Naive thymus-derived CD4-positive, alpha-beta T cell (primary cell): Measurements from ENCODE around the gene DAAM1. TPM values are rescaled to one million over a fixed set of nuclear protein-coding genes. Genes with fewer than 3 reads are reported as not detected.

ENCODE experiments used
- ATAC-seq: fragments of 150-1000 bp; cut with Tn5 transposase; 2 replicates; pipeline ENCODE4 v1.10.0; 2021; ENCODE audit warnings: mild to moderate bottlenecking, moderate library complexity
- CTCF ChIA-PET: fragments of 350-600 bp; sonication (Branson Sonifier 250); formaldehyde crosslinking; loops from one replicate; lab custom pipeline; 2021; ENCODE audit warnings: antibody characterized with exemption; lab: Charles Lee
- POLR2A ChIA-PET: fragments of 350-600 bp; sonication (Branson Sonifier 250); formaldehyde crosslinking; loops from one replicate; lab custom pipeline; 2021; ENCODE audit warnings: antibody characterized with exemption, inconsistent platforms; lab: Charles Lee
- DNase-seq, 9 donors: peaks; one replicate each; pipeline versions ENCODE4 v3.0.0 to v3.0.0-alpha.2; 2020 to 2022; ENCODE audit warnings: mixed read lengths in 1 of 9
- H3K27ac ChIP-seq: one replicate; pipeline ENCODE4 v1.7.0; 2013; ENCODE audit warnings: mild to moderate bottlenecking, low read depth, low read length, moderate library complexity
- H3K27me3 ChIP-seq, 2 donors: one replicate each; pipeline ENCODE4 v1.7.0; 2013; ENCODE audit warnings: low read length in 2 of 2, mild to moderate bottlenecking in 2 of 2, moderate library complexity in 2 of 2; ENCODE audit not compliant: control insufficient read depth in 2 of 2, insufficient read depth in 2 of 2
- H3K36me3 ChIP-seq, 3 experiments: 1 replicate in 2 of 3; 2 replicates in 1 of 3; pipeline ENCODE4 v1.7.0; 2013; ENCODE audit warnings: low read length in 3 of 3, mild to moderate bottlenecking in 3 of 3, moderate library complexity in 1 of 3; ENCODE audit not compliant: insufficient read depth in 3 of 3, control insufficient read depth in 2 of 3
- H3K4me1 ChIP-seq, 2 donors: one replicate each; pipeline ENCODE4 v1.7.0; 2013; ENCODE audit warnings: low read length in 2 of 2, mild to moderate bottlenecking in 2 of 2, moderate library complexity in 1 of 2; ENCODE audit not compliant: control insufficient read depth in 2 of 2, insufficient read depth in 2 of 2
- H3K4me3 ChIP-seq: 2 replicates; pipeline ENCODE4 v1.7.0; 2013; ENCODE audit warnings: mild to moderate bottlenecking, low read length
- H3K9me3 ChIP-seq, 3 experiments: 1 replicate in 2 of 3; 2 replicates in 1 of 3; pipeline ENCODE4 v1.7.0; 2013; ENCODE audit warnings: low read length in 3 of 3; ENCODE audit not compliant: control insufficient read depth in 2 of 3
- H3K27ac Mint-ChIP-seq, 9 donors: one replicate each; pipeline ENCODE4 v1.8.0; 2020 to 2022; ENCODE audit warnings: mixed read lengths in 9 of 9, mild to moderate bottlenecking in 8 of 9, moderate library complexity in 5 of 9, inconsistent platforms in 2 of 9
- H3K27me3 Mint-ChIP-seq, 5 donors: one replicate each; pipeline ENCODE4 v1.8.0; 2021 to 2022; ENCODE audit warnings: mixed read lengths in 5 of 5, mild to moderate bottlenecking in 1 of 5
- H3K36me3 Mint-ChIP-seq, 5 donors: one replicate each; pipeline ENCODE4 v1.8.0; 2020 to 2022; ENCODE audit warnings: mixed read lengths in 5 of 5, mild to moderate bottlenecking in 3 of 5, inconsistent platforms in 1 of 5
- H3K4me1 Mint-ChIP-seq, 7 donors: one replicate each; pipeline ENCODE4 v1.8.0; 2020 to 2022; ENCODE audit warnings: mixed read lengths in 7 of 7, mild to moderate bottlenecking in 3 of 7, inconsistent platforms in 1 of 7
- H3K4me3 Mint-ChIP-seq, 10 donors: one replicate each; pipeline ENCODE4 v1.8.0; 2020 to 2022; ENCODE audit warnings: mild to moderate bottlenecking in 10 of 10, mixed read lengths in 10 of 10, moderate library complexity in 6 of 10, inconsistent platforms in 2 of 10
- H3K9me3 Mint-ChIP-seq, 11 donors: one replicate each; pipeline ENCODE4 v1.8.0; 2020 to 2022; ENCODE audit warnings: mixed read lengths in 11 of 11, mild to moderate bottlenecking in 4 of 11, inconsistent platforms in 1 of 11, moderate library complexity in 1 of 11
- intact Hi-C, 2 donors: fragments of 100-400 bp; cut with micrococcal nuclease; formaldehyde crosslinking; loops; one replicate each; pipeline ENCODE4 v1.15.1; 2023
- polyA plus RNA-seq, 2 donors: library from polyadenylated mRNA; unstranded; fragments of 300-500 nt; fragmentation: Illumina TruSeq; gene quantifications; one replicate each; pipeline ENCODE4 v1.2.3, GENCODE V29; 2021
- total RNA-seq, 6 experiments: library from RNA in 5 of 6; stranded (reverse) in 5 of 6; gene quantifications; 1 replicate in 5 of 6; 2 replicates in 1 of 6; pipeline ENCODE4 v1.2.3 and lab custom pipeline; 2021 to 2026

The DAAM1 gene
- total and polyA plus RNA-seq, 7 experiments from 2014 or later, result 5.5 to 21.0 (median 10.8) TPM

DNA sequence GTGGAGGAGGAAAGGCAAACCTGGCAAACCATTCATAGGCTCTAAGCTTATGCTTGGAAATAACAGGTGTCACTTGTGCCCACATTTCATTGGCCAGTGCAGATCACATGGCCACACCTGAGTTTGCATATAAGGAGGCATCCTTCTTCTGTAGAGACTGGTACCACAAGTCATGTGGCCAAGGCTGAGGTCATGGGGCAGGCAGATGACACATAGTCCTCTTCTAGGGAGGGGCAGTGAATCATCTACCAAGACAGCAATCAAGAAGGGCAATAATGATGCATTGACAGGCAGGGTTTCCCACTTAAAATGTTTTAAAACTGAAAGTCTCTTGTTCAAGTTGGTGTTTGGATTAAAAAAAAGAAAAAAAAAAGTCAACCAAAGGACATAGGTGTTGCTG is 77.3 kb downstream of the DAAM1 start:
- Mint-ChIP-seq H3K4me3 (no peak overlapping the region), H3K36me3 (peaks cover 22 to 69% (median 66%) of the 10 kb centered on the region in 5 donors), H3K27ac (no peak overlapping the region), H3K4me1 (peaks cover 0 to 24% (median 0%) of the 10 kb centered on the region in 7 donors), H3K9me3 (peaks cover 0 to 3% (median 0%) of the 10 kb centered on the region in 11 donors), H3K27me3 (no peaks in the 10 kb centered on the region)
- H3K27me3 ChIP-seq, result no peaks in the 10 kb centered on the region
- DNase-seq (no peak), ATAC-seq (no peak)
- intact Hi-C loops, result no loop called here
- no peak overlapping the region for H3K4me3 ChIP-seq
- POLR2A ChIA-PET, result interaction anchor here (0.6 kb wide), 1 partner anchor 10 kb away, joined by 3 read pairs; no protein-coding TSS in a partner anchor
- no peaks in the 10 kb centered on the region for H3K9me3 ChIP-seq
- H3K36me3 ChIP-seq, result peaks cover 0 to 5% (median 0%) of the 10 kb centered on the region in 3 experiments
- CTCF ChIA-PET, result no interaction called here
- no peaks in the 10 kb centered on the region for H3K4me1 ChIP-seq
- no peak overlapping the region for H3K27ac ChIP-seq

DNA sequence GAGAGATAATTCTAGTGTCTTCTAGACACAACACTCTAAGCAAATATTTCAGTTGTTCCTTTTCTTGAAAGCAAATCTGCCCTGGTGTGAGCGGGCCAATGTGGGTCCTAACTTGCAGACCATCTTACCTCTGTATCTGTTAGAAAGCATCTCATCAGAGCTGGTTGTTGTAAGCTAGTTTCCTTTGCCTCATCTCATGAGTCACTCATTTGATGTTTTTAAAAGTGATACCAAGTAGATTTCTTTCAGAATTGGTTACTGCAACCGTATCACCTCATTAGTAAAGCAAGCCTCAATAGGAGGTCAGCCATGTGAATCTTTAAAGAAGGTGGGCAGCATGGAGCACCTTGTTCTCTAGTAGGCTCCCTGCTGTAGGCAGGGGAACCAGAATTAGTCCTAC is 78.6 kb downstream of the DAAM1 start:
- H3K36me3 Mint-ChIP-seq, result peaks cover 22 to 69% (median 66%) of the 10 kb centered on the region in 5 donors
- no peak overlapping the region for H3K27ac Mint-ChIP-seq
- H3K9me3 Mint-ChIP-seq, result peaks cover 0 to 3% (median 0%) of the 10 kb centered on the region in 11 donors
- no peak overlapping the region for H3K4me3 Mint-ChIP-seq
- Histone ChIP-seq H3K36me3 (peaks cover 0 to 5% (median 0%) of the 10 kb centered on the region in 3 experiments), H3K9me3 (no peaks in the 10 kb centered on the region), H3K27ac (no peak overlapping the region), H3K4me3 (no peak overlapping the region), H3K27me3 (no peaks in the 10 kb centered on the region), H3K4me1 (no peaks in the 10 kb centered on the region)
- POLR2A ChIA-PET, result no interaction called here
- intact Hi-C loops, result no loop called here
- CTCF ChIA-PET, result no interaction called here
- H3K27me3 Mint-ChIP-seq, result no peaks in the 10 kb centered on the region
- ATAC-seq (no peak), DNase-seq (no peak)
- peaks cover 0 to 24% (median 0%) of the 10 kb centered on the region in 7 donors for H3K4me1 Mint-ChIP-seq

DNA sequence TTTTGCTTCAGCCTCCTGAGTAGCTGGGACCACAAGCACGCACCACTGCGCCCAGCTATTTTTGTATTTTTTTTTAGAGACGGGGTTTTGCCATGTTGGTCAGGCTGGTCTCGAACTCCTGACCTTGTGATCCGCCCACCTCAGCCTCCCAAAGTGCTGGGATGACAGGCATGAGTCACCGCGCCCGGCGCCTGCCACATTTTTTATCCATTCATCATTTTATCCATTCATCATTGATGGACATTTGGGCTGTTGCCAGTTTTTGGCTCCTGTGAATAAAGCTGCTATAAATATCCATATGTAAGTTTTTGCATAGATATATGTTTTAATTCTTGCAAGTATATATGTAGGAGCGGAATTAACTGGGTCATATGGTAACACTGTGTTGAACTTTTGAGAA is 79.5 kb downstream of the DAAM1 start:
- CTCF ChIA-PET, result no interaction called here
- no peaks in the 10 kb centered on the region for H3K9me3 ChIP-seq
- POLR2A ChIA-PET, result no interaction called here
- peaks cover 0 to 2% (median 0%) of the 10 kb centered on the region in 5 donors for H3K27me3 Mint-ChIP-seq
- H3K27ac Mint-ChIP-seq, result no peak overlapping the region
- H3K27ac ChIP-seq, result no peak overlapping the region
- no peak for DNase-seq
- H3K4me3 Mint-ChIP-seq, result no peak overlapping the region
- peaks cover 0 to 3% (median 0%) of the 10 kb centered on the region in 11 donors for H3K9me3 Mint-ChIP-seq
- peaks cover 22 to 68% (median 61%) of the 10 kb centered on the region in 5 donors for H3K36me3 Mint-ChIP-seq
- H3K4me3 ChIP-seq, result no peak overlapping the region
- peaks cover 0 to 20% (median 0%) of the 10 kb centered on the region in 7 donors for H3K4me1 Mint-ChIP-seq
- intact Hi-C loops, result no loop called here
- no peak for ATAC-seq
- no peaks in the 10 kb centered on the region for H3K4me1 ChIP-seq
- peaks cover 0 to 5% (median 0%) of the 10 kb centered on the region in 3 experiments for H3K36me3 ChIP-seq
- H3K27me3 ChIP-seq, result no peaks in the 10 kb centered on the region

- Mint-ChIP-seq H3K27ac (no peak overlapping the region), H3K36me3 (peaks cover 22 to 59% (median 52%) of the 10 kb centered on the region in 5 donors), H3K9me3 (peaks cover 0 to 3% (median 0%) of the 10 kb centered on the region in 11 donors), H3K4me3 (no peak overlapping the region), H3K27me3 (peaks cover 0 to 2% (median 0%) of the 10 kb centered on the region in 5 donors), H3K4me1 (peaks cover 0 to 19% (median 0%) of the 10 kb centered on the region in 7 donors)
- POLR2A ChIA-PET, result no interaction called here
- intact Hi-C loops, result no loop called here
- ATAC-seq, result no peak
- Histone ChIP-seq H3K27me3 (no peaks in the 10 kb centered on the region), H3K27ac (no peak overlapping the region), H3K36me3 (peaks cover 0 to 5% (median 0%) of the 10 kb centered on the region in 3 experiments), H3K9me3 (no peaks in the 10 kb centered on the region), H3K4me3 (no peak overlapping the region), H3K4me1 (no peaks in the 10 kb centered on the region)
- CTCF ChIA-PET, result no interaction called here
- DNase-seq, result no peak
Observed at GRCh38 chr14:59268858-59269257, 80.4 kb downstream of the DAAM1 start.

DNA sequence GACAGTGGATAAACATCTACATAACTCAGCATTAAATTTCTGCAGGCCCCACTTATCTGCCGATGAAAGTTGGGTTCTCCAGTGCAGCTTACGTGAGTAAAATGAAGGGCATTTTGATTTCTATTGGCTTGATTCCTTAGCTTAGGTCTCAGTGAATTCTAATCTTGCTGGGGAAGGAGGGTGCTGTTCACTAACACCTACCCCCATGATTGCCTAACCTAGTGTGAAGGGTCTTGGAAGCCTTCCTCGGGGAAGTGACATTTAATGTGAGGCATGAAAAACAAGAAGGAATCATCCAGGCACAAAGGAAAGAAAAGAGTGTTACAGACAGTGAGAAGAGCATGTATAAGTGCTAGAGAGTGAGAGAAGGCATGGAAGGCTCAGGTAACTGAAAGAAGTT is 81.0 kb downstream of the DAAM1 start:
- intact Hi-C loops, result no loop called here
- Mint-ChIP-seq H3K27ac (no peak overlapping the region), H3K9me3 (peaks cover 0 to 3% (median 0%) of the 10 kb centered on the region in 11 donors), H3K27me3 (peaks cover 0 to 2% (median 0%) of the 10 kb centered on the region in 5 donors), H3K36me3 (peaks cover 22 to 53% (median 46%) of the 10 kb centered on the region in 5 donors), H3K4me1 (peaks cover 0 to 20% (median 0%) of the 10 kb centered on the region in 7 donors), H3K4me3 (no peak overlapping the region)
- CTCF ChIA-PET, result interaction anchor here (0.5 kb wide), 1 partner anchor 14 kb away, joined by 4 read pairs; no protein-coding TSS in a partner anchor
- H3K9me3 ChIP-seq, result no peaks in the 10 kb centered on the region
- H3K4me1 ChIP-seq, result no peaks in the 10 kb centered on the region
- no peak overlapping the region for H3K27ac ChIP-seq
- H3K36me3 ChIP-seq, result peaks cover 0 to 5% (median 0%) of the 10 kb centered on the region in 3 experiments
- no peak overlapping the region for H3K4me3 ChIP-seq
- ATAC-seq (no peak), DNase-seq (no peak)
- POLR2A ChIA-PET, result no interaction called here
- no peaks in the 10 kb centered on the region for H3K27me3 ChIP-seq

GRCh38 chr14:59271256-59271655 is 82.8 kb downstream of the DAAM1 start:
- Mint-ChIP-seq H3K4me3 (no peak overlapping the region), H3K9me3 (no peaks in the 10 kb centered on the region), H3K27me3 (peaks cover 0 to 2% (median 0%) of the 10 kb centered on the region in 5 donors), H3K36me3 (peaks cover 11 to 35% (median 32%) of the 10 kb centered on the region in 5 donors), H3K27ac (no peak overlapping the region), H3K4me1 (peaks cover 0 to 26% (median 0%) of the 10 kb centered on the region in 7 donors)
- intact Hi-C loops, result no loop called here
- ChIA-PET CTCF (no interaction called here), POLR2A (no interaction called here)
- Histone ChIP-seq H3K27me3 (no peaks in the 10 kb centered on the region), H3K4me3 (no peak overlapping the region), H3K9me3 (no peaks in the 10 kb centered on the region), H3K4me1 (no peaks in the 10 kb centered on the region), H3K36me3 (no peaks in the 10 kb centered on the region), H3K27ac (no peak overlapping the region)
- DNase-seq (no peak), ATAC-seq (no peak)

DNA sequence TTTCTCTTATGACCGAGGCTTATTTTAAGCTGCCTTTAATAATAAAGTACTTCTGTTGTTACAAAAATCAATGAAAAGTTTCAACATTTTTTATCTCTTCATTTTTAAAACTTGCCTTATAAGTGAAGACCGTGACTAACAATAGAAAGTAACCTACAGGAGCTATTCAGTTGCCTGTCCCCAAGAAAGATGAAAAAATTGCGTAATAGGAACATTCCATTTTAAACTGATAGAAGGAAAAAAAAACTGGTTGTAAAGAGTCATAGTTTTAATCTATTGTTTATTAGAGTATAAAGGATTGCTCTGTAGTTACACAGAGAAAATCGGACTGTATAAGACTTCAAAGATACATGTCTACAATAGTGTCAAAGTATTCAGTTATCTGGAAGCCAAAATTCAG is 83.3 kb downstream of the DAAM1 start:
- Histone ChIP-seq H3K4me1 (no peaks in the 10 kb centered on the region), H3K27me3 (no peaks in the 10 kb centered on the region), H3K36me3 (no peaks in the 10 kb centered on the region), H3K4me3 (no peak overlapping the region), H3K27ac (no peak overlapping the region), H3K9me3 (no peaks in the 10 kb centered on the region)
- Mint-ChIP-seq H3K4me3 (no peak overlapping the region), H3K4me1 (peaks cover 0 to 25% (median 0%) of the 10 kb centered on the region in 7 donors), H3K27me3 (peaks cover 0 to 2% (median 0%) of the 10 kb centered on the region in 5 donors), H3K36me3 (peaks cover 8 to 30% (median 29%) of the 10 kb centered on the region in 5 donors), H3K9me3 (no peaks in the 10 kb centered on the region), H3K27ac (no peak overlapping the region)
- no peak for DNase-seq
- POLR2A ChIA-PET, result no interaction called here
- no peak for ATAC-seq
- intact Hi-C loops, result no loop called here
- CTCF ChIA-PET, result no interaction called here
